ENCODE measurements around the gene CCP110. TPM values are rescaled to one million over a fixed set of nuclear protein-coding genes. Genes with fewer than 3 reads are reported as not detected.

The CCP110 gene
- total and polyA plus RNA-seq, 2 of the 13 experiments (the other 11 are each of a cell fraction or from before 2014, with no cell fraction given): 10.0 to 11.1 TPM

DNA sequence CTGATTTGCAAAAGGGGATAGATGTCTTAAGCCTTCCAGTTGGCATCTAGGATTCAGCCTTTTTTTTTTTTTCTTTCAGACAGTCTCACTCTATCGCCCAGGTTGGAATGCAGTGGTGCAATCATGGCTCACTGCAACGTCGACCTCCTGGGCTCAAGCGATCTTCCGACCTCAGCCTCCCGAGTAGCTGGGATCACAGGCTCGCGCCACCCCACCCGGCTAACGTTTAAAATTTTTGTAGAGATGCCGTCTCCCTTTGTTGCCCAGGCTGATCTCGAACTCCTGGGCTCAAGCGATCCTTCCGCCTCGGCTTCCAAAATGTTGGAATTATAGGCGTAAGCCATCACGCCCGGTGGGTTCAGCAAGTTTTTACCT, 571 bp upstream of the CCP110 start (continued):
- TF ChIP-seq MATR3 (CRISPR knock-in tag; IDR thresholded peaks at IDR 0.05) (no peak), TEAD3 (CRISPR knock-in tag; optimal IDR thresholded peaks at IDR 0.05; ENCODE audit: borderline replicate concordance) (peak; percentile 77), NFKB2 (CRISPR knock-in tag; IDR thresholded peaks at IDR 0.05; ENCODE audit: borderline replicate concordance) (0 out of 2 replicates have a peak, but pooled peaks have one; percentile 11), NFATC3 (CRISPR knock-in tag; IDR thresholded peaks at IDR 0.05) (0 out of 2 replicates have a peak, but pooled peaks have one; percentile 20), SIN3A (IDR thresholded peaks at IDR 0.05; ENCODE audit: borderline replicate concordance, low read depth, low read length) (no peak), ZNF557 (CRISPR knock-in tag; IDR thresholded peaks at IDR 0.05) (0 out of 2 replicates have a peak, but pooled peaks have one; percentile 47), ZNF484 (CRISPR knock-in tag; IDR thresholded peaks at IDR 0.05; ENCODE audit: borderline replicate concordance, low read depth) (no peak), ZNF136 (CRISPR knock-in tag; IDR thresholded peaks at IDR 0.05; ENCODE audit: low read depth) (0 out of 2 replicates have a peak, but pooled peaks have one; percentile 43), ZNF234 (CRISPR knock-in tag; conservative IDR thresholded peaks at IDR 0.05) (no peak), HOXA3 (CRISPR knock-in tag; IDR thresholded peaks at IDR 0.05) (no peak), KDM1A (CRISPR knock-in tag; IDR thresholded peaks at IDR 0.05) (peak; percentile 85), HMG20B (CRISPR knock-in tag; conservative IDR thresholded peaks at IDR 0.05) (no peak)
- TF ChIP-seq, protein P1, sequence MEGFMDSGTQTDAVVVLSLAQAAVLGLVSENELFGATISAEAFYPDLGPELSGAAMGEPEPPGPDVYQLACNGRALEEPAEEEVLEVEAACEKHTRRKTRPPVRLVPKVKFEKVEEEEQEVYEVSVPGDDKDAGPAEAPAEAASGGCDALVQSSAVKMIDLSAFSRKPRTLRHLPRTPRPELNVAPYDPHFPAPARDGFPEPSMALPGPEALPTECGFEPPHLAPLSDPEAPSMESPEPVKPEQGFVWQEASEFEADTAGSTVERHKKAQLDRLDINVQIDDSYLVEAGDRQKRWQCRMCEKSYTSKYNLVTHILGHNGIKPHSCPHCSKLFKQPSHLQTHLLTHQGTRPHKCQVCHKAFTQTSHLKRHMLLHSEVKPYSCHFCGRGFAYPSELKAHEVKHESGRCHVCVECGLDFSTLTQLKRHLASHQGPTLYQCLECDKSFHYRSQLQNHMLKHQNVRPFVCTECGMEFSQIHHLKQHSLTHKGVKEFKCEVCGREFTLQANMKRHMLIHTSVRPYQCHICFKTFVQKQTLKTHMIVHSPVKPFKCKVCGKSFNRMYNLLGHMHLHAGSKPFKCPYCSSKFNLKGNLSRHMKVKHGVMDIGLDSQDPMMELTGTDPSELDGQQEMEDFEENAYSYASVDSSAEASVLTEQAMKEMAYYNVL (CRISPR knock-in tag; IDR thresholded peaks at IDR 0.05; ENCODE audit: borderline replicate concordance): peak; percentile 7; the same call in 1 of the 2 replicates
- TF ChIP-seq, protein P2, sequence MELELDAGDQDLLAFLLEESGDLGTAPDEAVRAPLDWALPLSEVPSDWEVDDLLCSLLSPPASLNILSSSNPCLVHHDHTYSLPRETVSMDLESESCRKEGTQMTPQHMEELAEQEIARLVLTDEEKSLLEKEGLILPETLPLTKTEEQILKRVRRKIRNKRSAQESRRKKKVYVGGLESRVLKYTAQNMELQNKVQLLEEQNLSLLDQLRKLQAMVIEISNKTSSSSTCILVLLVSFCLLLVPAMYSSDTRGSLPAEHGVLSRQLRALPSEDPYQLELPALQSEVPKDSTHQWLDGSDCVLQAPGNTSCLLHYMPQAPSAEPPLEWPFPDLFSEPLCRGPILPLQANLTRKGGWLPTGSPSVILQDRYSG (CRISPR knock-in tag; IDR thresholded peaks at IDR 0.05): no peak
